Neuronal stem cell (in vitro differentiated cells): Measurements from ENCODE around the gene KIT.

Experiments used
- DNase-seq: peaks from one replicate; pipeline ENCODE4 v3.0.0-alpha.2; 2013; ENCODE audit warnings: low spot score
- H2AFZ ChIP-seq: one replicate; pipeline ENCODE4 v1.6.1; 2013; ENCODE audit warnings: mild to moderate bottlenecking, low read length, inconsistent platforms
- H2AK5ac ChIP-seq: 2 replicates; pipeline ENCODE4 v1.6.1; 2013; ENCODE audit warnings: low read depth, mild to moderate bottlenecking, inconsistent platforms, low read length, moderate library complexity, mixed read lengths
- H2BK120ac ChIP-seq: 2 replicates; pipeline ENCODE4 v1.6.1; 2013; ENCODE audit warnings: low read depth, mild to moderate bottlenecking, inconsistent platforms, low read length, moderate library complexity, mixed read lengths
- H2BK12ac ChIP-seq: one replicate; pipeline ENCODE4 v1.6.1; 2013; ENCODE audit warnings: low read length, inconsistent platforms
- H2BK15ac ChIP-seq: 2 replicates; pipeline ENCODE4 v1.6.1; 2013; ENCODE audit warnings: mild to moderate bottlenecking, low read length, inconsistent platforms, mixed read lengths
- H2BK5ac ChIP-seq: one replicate; pipeline ENCODE4 v1.6.1; 2013; ENCODE audit warnings: inconsistent platforms, mild to moderate bottlenecking, low read length, moderate library complexity
- H3K14ac ChIP-seq: one replicate; pipeline ENCODE4 v1.6.1; 2013; ENCODE audit warnings: low read length, inconsistent platforms
- H3K18ac ChIP-seq: 2 replicates; pipeline ENCODE4 v1.6.1; 2013; ENCODE audit warnings: low read length, inconsistent platforms
- H3K23ac ChIP-seq: 2 replicates; pipeline ENCODE4 v1.6.1; 2013; ENCODE audit warnings: low read depth, mild to moderate bottlenecking, mixed read lengths, low read length, inconsistent platforms; ENCODE audit not compliant: poor library complexity
- H3K27ac ChIP-seq: replicated peaks from 3 replicates; pipeline ENCODE4 v1.5.1; 2013; ENCODE audit warnings: low read length, inconsistent platforms
- H3K27me3 ChIP-seq, 3 experiments: 2 replicates each; pipeline ENCODE4 v1.6.1; 2013; ENCODE audit warnings: low read length in 3 of 3, mild to moderate bottlenecking in 2 of 3, inconsistent platforms in 1 of 3, low read depth in 1 of 3, mixed read lengths in 1 of 3, moderate library complexity in 1 of 3; ENCODE audit not compliant: control insufficient read depth in 3 of 3, insufficient read depth in 3 of 3
- H3K36me3 ChIP-seq, 2 donors: replicated peaks in 1 of 2; 2 replicates each; pipeline ENCODE4 v1.6.1; 2013; ENCODE audit warnings: low read length in 2 of 2; ENCODE audit not compliant: control insufficient read depth in 2 of 2, insufficient read depth in 2 of 2
- H3K4ac ChIP-seq: 2 replicates; pipeline ENCODE4 v1.6.1; 2013; ENCODE audit warnings: inconsistent platforms, mild to moderate bottlenecking, low read length, moderate library complexity
- H3K4me1 ChIP-seq, 2 donors: 1 replicate in 1 of 2; 2 replicates in 1 of 2; pipeline ENCODE4 v1.6.1; 2013; ENCODE audit warnings: low read length in 2 of 2, low read depth in 1 of 2; ENCODE audit not compliant: control insufficient read depth in 2 of 2, insufficient read depth in 1 of 2
- H3K4me2 ChIP-seq: one replicate; pipeline ENCODE4 v1.6.1; 2013; ENCODE audit warnings: mild to moderate bottlenecking, low read length, inconsistent platforms; ENCODE audit not compliant: insufficient read depth, poor library complexity, severe bottlenecking
- H3K4me3 ChIP-seq, 2 donors: 2 replicates each; pipeline ENCODE4 v1.5.1; 2013; ENCODE audit warnings: low read length in 2 of 2, mild to moderate bottlenecking in 2 of 2, inconsistent platforms in 1 of 2, moderate library complexity in 1 of 2
- H3K79me1 ChIP-seq: one replicate; pipeline ENCODE4 v1.6.1; 2013; ENCODE audit warnings: low read depth, mild to moderate bottlenecking, inconsistent platforms, low read length, moderate library complexity
- H3K9ac ChIP-seq: one replicate; pipeline ENCODE4 v1.6.1; 2013; ENCODE audit warnings: mild to moderate bottlenecking, low read depth, low read length, inconsistent platforms; ENCODE audit not compliant: poor library complexity
- H3K9me3 ChIP-seq, 2 donors: replicated peaks in 1 of 2; 2 replicates each; pipeline versions ENCODE3 to v1.6.1; 2013; ENCODE audit warnings: low read length in 2 of 2, mild to moderate bottlenecking in 2 of 2, inconsistent platforms in 1 of 2, low read depth in 1 of 2, mixed read lengths in 1 of 2, moderate library complexity in 1 of 2; ENCODE audit not compliant: control insufficient read depth in 2 of 2, insufficient read depth in 1 of 2
- H4K8ac ChIP-seq: one replicate; pipeline ENCODE4 v1.6.1; 2013; ENCODE audit warnings: low read depth, mild to moderate bottlenecking, inconsistent platforms, low read length, moderate library complexity
- H4K91ac ChIP-seq: one replicate; pipeline ENCODE4 v1.6.1; 2013; ENCODE audit warnings: low read length, low read depth, mild to moderate bottlenecking, inconsistent platforms; ENCODE audit not compliant: poor library complexity
- WGBS, 2 donors: extraction: QIAGEN DNeasy Blood & Tissue Kit; methylation state at CpG; one replicate each; pipeline ENCODE4 v1.1.7; 2013; ENCODE audit warnings: missing lambda C conversion rate in 2 of 2, mixed read lengths in 1 of 2; ENCODE audit not compliant: insufficient read length in 2 of 2, insufficient replicate concordance in 1 of 2; ENCODE audit errors: extremely low coverage in 2 of 2; 5-methylcytosine and 5-hydroxymethylcytosine counted together

Gene KIT

DNA sequence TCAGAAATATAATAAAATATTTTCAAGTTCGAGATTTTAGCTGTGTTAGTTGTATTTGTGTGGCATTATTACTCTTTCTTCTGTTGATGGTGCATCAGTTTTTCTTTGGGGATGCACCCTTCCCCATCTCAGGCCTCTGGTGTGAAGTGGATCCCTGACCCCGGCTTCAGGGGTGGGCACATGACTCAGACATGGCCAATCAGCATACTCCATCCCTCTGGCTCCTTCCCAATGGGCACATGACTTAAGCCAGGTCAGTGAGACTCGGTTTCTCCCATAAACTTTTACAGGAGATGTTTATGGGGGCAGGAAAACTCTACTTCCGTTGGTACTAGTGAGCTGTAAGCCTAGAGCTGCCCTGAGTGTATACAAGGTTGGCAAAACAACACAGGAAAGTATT, 3.0 kb upstream of the KIT start:
- Histone ChIP-seq H3K9ac (no peak overlapping the region), H3K4ac (no peak overlapping the region), H3K18ac (no peak overlapping the region), H2BK120ac (no peak overlapping the region), H3K36me3 (no peaks in the 10 kb centered on the region), H2BK12ac (no peak overlapping the region), H3K4me1 (peaks cover under 1 to 6% of the 10 kb centered on the region in 2 donors), H3K27me3 (peaks cover 0 to 57% (median 18%) of the 10 kb centered on the region in 3 experiments), H2BK5ac (no peak overlapping the region), H3K23ac (no peak overlapping the region), H2BK15ac (no peak overlapping the region), H4K91ac (no peak overlapping the region), H4K8ac (no peak overlapping the region), H3K27ac (no peak overlapping the region), H3K9me3 (no peaks in the 10 kb centered on the region), H3K4me2 (no peak overlapping the region), H2AFZ (no peak overlapping the region), H3K79me1 (no peaks in the 10 kb centered on the region), H3K4me3 (no peak overlapping the region), H3K14ac (no peak overlapping the region), H2AK5ac (no peak overlapping the region)
- no peak for DNase-seq
- no CpG with 5 or more reads among the region's 4 CpGs for WGBS, 2 donors

DNA sequence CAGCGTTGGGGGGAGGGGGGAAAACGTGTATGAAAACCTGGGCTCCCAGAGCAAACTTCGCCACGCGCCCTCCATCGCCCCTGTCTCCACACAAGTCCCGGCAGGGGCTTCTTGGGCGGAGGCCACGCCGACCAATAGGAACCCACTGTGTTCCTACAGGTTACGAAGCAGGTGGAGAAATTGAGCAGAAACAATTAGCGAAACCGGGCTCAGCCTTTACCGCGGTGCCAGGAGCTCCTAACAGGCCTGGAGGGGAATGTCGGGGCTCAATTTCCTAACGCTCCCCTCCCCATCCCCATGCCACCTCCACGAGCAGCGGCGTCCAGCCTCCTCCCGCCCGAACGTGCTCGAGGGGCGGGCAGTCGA, 589 bp upstream of the KIT start:
- no peak overlapping the region for H2AK5ac ChIP-seq
- H3K27me3 ChIP-seq = peaks cover 0 to 76% (median 23%) of the 10 kb centered on the region in 3 experiments
- peak overlapping the region; percentile 79 for H2BK15ac ChIP-seq
- H3K4me2 ChIP-seq = peak overlapping the region; percentile 99
- H2BK12ac ChIP-seq = peak overlapping the region; percentile 43
- no peak overlapping the region for H4K91ac ChIP-seq
- peak overlapping the region in 1 of 2 donors; percentile 94 for H3K4me3 ChIP-seq
- no peaks in the 10 kb centered on the region for H3K79me1 ChIP-seq
- no peak overlapping the region for H3K14ac ChIP-seq
- H3K9me3 ChIP-seq = no peaks in the 10 kb centered on the region
- H3K4ac ChIP-seq = no peak overlapping the region
- DNase-seq = no peak
- peaks cover 5 to 10% of the 10 kb centered on the region in 2 donors for H3K4me1 ChIP-seq
- peak overlapping the region; percentile 99 for H2AFZ ChIP-seq
- H3K27ac ChIP-seq = no peak overlapping the region
- peak overlapping the region; percentile 76 for H3K23ac ChIP-seq
- WGBS, 2 donors = no CpG with 5 or more reads among the region's 26 CpGs
- H2BK120ac ChIP-seq = no peak overlapping the region
- no peak overlapping the region for H4K8ac ChIP-seq
- H3K36me3 ChIP-seq = no peaks in the 10 kb centered on the region
- H2BK5ac ChIP-seq = no peak overlapping the region
- peak overlapping the region; percentile 92 for H3K9ac ChIP-seq
- peak overlapping the region; percentile 84 for H3K18ac ChIP-seq

DNA sequence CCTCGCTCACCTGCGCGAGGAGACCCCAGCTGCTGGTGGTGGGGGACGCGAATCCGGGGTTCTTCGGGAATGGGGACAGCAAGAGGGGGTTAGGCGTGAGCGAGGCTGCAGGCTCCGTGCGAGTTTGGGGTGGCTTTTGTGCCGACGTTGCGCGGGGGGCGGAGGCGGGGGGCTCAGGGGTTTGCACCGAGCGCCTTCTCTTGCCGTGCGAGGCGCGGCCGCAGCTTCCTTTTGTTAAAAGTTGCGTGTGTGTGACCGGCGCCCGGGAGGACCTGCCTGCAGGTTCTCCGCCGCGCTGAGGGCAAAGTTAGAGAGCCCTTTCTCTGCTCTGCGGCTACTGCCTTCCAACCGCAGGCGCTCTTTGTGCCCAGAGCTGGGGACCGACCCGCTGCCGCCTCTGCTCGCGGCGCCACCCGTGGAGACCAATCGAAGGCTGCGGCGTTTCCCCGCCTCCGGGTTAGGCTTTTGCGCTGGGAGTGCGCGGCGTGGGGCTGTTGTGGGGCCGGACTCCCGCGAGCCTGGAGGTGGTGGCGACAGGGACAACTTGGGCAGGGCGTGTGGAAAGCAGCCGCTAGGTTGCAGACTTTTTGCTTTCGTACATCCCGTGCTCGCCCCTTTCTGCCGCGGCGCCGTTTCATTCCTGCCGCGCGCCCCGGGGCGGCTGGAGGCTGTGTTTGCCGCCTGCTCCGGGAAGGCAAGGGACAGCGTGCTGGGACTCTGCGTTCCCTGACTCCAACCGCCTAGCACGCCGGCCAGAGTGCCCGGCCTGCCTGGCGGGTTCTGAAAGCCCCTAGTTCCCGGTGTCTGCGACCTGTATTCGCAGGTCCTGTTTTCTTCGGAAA, 716 bp downstream of the KIT start:
- Histone ChIP-seq H2BK5ac (peak overlapping the region; percentile 66), H3K36me3 (no peaks in the 10 kb centered on the region), H4K8ac (no peak overlapping the region), H2BK12ac (peak overlapping the region; percentile 63), H4K91ac (peak overlapping the region; percentile 14), H3K4me2 (peak overlapping the region; percentile 99), H3K4ac (no peak overlapping the region), H3K9ac (peak overlapping the region; percentile 92), H2BK120ac (peak overlapping the region; percentile 36), H3K9me3 (no peaks in the 10 kb centered on the region), H2AFZ (peak overlapping the region; percentile 99), H2BK15ac (peak overlapping the region; percentile 35), H3K23ac (peak overlapping the region; percentile 76), H3K4me3 (peak overlapping the region; percentile 57 to 94), H3K18ac (peak overlapping the region; percentile 96), H2AK5ac (no peak overlapping the region), H3K27me3 (peaks cover 0 to 76% (median 23%) of the 10 kb centered on the region in 3 experiments), H3K27ac (no peak overlapping the region), H3K79me1 (no peaks in the 10 kb centered on the region), H3K14ac (peak overlapping the region; percentile 73), H3K4me1 (peaks cover 5 to 10% of the 10 kb centered on the region in 2 donors)
- WGBS, 2 donors = no CpG with 5 or more reads among the region's 81 CpGs
- DNase-seq = peak; percentile 52

DNA sequence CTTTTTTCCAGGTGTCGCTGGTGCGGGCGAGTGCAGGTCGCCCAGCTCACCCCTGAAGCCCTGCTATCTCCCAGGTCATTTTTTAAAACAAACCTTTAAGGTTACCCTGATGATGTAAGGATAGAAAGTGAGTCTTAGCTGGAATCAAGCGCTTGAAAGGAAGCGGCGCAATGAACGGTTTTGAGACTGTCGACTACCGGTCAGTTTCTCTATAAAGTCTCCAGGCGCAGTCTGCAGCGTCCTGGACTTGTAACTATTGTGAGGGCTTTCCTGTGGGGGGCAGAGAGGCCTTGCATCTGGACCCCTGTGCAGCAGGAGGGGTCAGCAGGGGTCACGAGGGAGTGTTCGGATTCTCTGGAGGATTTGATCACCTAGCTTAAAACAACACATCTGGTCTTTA, 1.6 kb downstream of the KIT start:
- no peaks in the 10 kb centered on the region for H3K36me3 ChIP-seq
- no peaks in the 10 kb centered on the region for H3K9me3 ChIP-seq
- no CpG with 5 or more reads among the region's 14 CpGs for WGBS, 2 donors
- peak overlapping the region; percentile 99 for H2AFZ ChIP-seq
- H3K14ac ChIP-seq = no peak overlapping the region
- no peak overlapping the region for H2BK15ac ChIP-seq
- H3K4me1 ChIP-seq = peaks cover 5 to 10% of the 10 kb centered on the region in 2 donors
- H4K91ac ChIP-seq = no peak overlapping the region
- no peak overlapping the region for H3K4ac ChIP-seq
- peaks cover 0 to 72% (median 23%) of the 10 kb centered on the region in 3 experiments for H3K27me3 ChIP-seq
- H3K4me2 ChIP-seq = peak overlapping the region; percentile 99
- H3K23ac ChIP-seq = no peak overlapping the region
- no peak overlapping the region for H2AK5ac ChIP-seq
- no peak overlapping the region for H3K9ac ChIP-seq
- no peak overlapping the region for H3K18ac ChIP-seq
- H3K4me3 ChIP-seq = peak overlapping the region; percentile 57 to 94
- H2BK5ac ChIP-seq = no peak overlapping the region
- H3K27ac ChIP-seq = no peak overlapping the region
- no peak overlapping the region for H2BK12ac ChIP-seq
- peak; percentile 37 for DNase-seq
- no peak overlapping the region for H4K8ac ChIP-seq
- H2BK120ac ChIP-seq = no peak overlapping the region
- no peaks in the 10 kb centered on the region for H3K79me1 ChIP-seq
